ENCODE results near the gene CAMTA2. TPM values are rescaled to one million over a fixed set of nuclear protein-coding genes. Genes with fewer than 3 reads are reported as not detected.

CAMTA2 gene
- total RNA-seq, 1 experiment from 2014 or later = 9.2 TPM

- TF ChIP-seq USF2 (CRISPR knock-in tag; IDR thresholded peaks at IDR 0.05) (no peak), NFATC4 (CRISPR knock-in tag; IDR thresholded peaks at IDR 0.05) (no peak), OVOL2 (CRISPR knock-in tag; IDR thresholded peaks at IDR 0.05; ENCODE audit: borderline replicate concordance) (no peak), AFF4 (CRISPR knock-in tag; IDR thresholded peaks at IDR 0.05; ENCODE audit: borderline replicate concordance) (no peak), SP1 (CRISPR knock-in tag; conservative IDR thresholded peaks at IDR 0.05) (peak; percentile 70; the same call in 1 of the 2 replicates), JAZF1 (CRISPR knock-in tag; IDR thresholded peaks at IDR 0.05) (no peak), TEAD4 (CRISPR knock-in tag; IDR thresholded peaks at IDR 0.05) (no peak), RELA (CRISPR knock-in tag; IDR thresholded peaks at IDR 0.05; ENCODE audit: borderline replicate concordance) (0 out of 2 replicates have a peak, but pooled peaks have one; percentile 34), CDX4 (CRISPR knock-in tag; IDR thresholded peaks at IDR 0.05; ENCODE audit: borderline replicate concordance) (no peak), AR (CRISPR knock-in tag; IDR thresholded peaks at IDR 0.05) (no peak), ETV6 (CRISPR knock-in tag; IDR thresholded peaks at IDR 0.05) (no peak; the same call in 1 of the 2 replicates), FOXJ3 (CRISPR knock-in tag; IDR thresholded peaks at IDR 0.05; ENCODE audit: borderline replicate concordance) (no peak), NFE2L1 (CRISPR knock-in tag; IDR thresholded peaks at IDR 0.05) (no peak)
- TF ChIP-seq, protein P1, sequence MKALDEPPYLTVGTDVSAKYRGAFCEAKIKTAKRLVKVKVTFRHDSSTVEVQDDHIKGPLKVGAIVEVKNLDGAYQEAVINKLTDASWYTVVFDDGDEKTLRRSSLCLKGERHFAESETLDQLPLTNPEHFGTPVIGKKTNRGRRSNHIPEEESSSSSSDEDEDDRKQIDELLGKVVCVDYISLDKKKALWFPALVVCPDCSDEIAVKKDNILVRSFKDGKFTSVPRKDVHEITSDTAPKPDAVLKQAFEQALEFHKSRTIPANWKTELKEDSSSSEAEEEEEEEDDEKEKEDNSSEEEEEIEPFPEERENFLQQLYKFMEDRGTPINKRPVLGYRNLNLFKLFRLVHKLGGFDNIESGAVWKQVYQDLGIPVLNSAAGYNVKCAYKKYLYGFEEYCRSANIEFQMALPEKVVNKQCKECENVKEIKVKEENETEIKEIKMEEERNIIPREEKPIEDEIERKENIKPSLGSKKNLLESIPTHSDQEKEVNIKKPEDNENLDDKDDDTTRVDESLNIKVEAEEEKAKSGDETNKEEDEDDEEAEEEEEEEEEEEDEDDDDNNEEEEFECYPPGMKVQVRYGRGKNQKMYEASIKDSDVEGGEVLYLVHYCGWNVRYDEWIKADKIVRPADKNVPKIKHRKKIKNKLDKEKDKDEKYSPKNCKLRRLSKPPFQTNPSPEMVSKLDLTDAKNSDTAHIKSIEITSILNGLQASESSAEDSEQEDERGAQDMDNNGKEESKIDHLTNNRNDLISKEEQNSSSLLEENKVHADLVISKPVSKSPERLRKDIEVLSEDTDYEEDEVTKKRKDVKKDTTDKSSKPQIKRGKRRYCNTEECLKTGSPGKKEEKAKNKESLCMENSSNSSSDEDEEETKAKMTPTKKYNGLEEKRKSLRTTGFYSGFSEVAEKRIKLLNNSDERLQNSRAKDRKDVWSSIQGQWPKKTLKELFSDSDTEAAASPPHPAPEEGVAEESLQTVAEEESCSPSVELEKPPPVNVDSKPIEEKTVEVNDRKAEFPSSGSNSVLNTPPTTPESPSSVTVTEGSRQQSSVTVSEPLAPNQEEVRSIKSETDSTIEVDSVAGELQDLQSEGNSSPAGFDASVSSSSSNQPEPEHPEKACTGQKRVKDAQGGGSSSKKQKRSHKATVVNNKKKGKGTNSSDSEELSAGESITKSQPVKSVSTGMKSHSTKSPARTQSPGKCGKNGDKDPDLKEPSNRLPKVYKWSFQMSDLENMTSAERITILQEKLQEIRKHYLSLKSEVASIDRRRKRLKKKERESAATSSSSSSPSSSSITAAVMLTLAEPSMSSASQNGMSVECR (CRISPR knock-in tag; IDR thresholded peaks at IDR 0.05; ENCODE audit: borderline replicate concordance) = peak; percentile 97; the same call in 1 of the 2 replicates
- TF ChIP-seq, protein P2, sequence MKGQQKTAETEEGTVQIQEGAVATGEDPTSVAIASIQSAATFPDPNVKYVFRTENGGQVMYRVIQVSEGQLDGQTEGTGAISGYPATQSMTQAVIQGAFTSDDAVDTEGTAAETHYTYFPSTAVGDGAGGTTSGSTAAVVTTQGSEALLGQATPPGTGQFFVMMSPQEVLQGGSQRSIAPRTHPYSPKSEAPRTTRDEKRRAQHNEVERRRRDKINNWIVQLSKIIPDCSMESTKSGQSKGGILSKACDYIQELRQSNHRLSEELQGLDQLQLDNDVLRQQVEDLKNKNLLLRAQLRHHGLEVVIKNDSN (CRISPR knock-in tag; IDR thresholded peaks at IDR 0.05) = peak; percentile 67; the same call in 1 of the 2 replicates
These were observed at the start of gene CAMTA2 (continued) for GRCh38 chr17:4986951-4987766.
